Liver (tissue), 9 donors: ENCODE results near the gene SPATA13. TPM values are rescaled to one million over a fixed set of nuclear protein-coding genes. Genes with fewer than 3 reads are reported as not detected.

Source experiments
- DNase-seq: peaks from one replicate; pipeline ENCODE4 v3.0.0-alpha.2; 2017; ENCODE audit warnings: low spot score
- H3K27ac ChIP-seq, 2 donors: one replicate each; pipeline ENCODE4 v1.7.0; 2013; ENCODE audit warnings: inconsistent platforms in 2 of 2, low read length in 2 of 2, control low read depth in 1 of 2, low read depth in 1 of 2, mild to moderate bottlenecking in 1 of 2
- H3K27me3 ChIP-seq, 4 donors: one replicate each; pipeline versions ENCODE4 v1.6.1 to v1.7.0; 2013; ENCODE audit warnings: low read length in 3 of 4, inconsistent platforms in 1 of 4, mild to moderate bottlenecking in 1 of 4, moderate library complexity in 1 of 4; ENCODE audit not compliant: control insufficient read depth in 4 of 4, insufficient read depth in 4 of 4
- H3K36me3 ChIP-seq, 4 donors: one replicate each; pipeline versions ENCODE4 v1.6.1 to v1.7.0; 2013; ENCODE audit warnings: low read length in 3 of 4, mild to moderate bottlenecking in 3 of 4, low read depth in 1 of 4, moderate library complexity in 1 of 4; ENCODE audit not compliant: control insufficient read depth in 4 of 4, insufficient read depth in 3 of 4
- H3K4me1 ChIP-seq, 4 donors: one replicate each; pipeline versions ENCODE4 v1.6.1 to v1.7.0; 2013; ENCODE audit warnings: low read length in 3 of 4, mild to moderate bottlenecking in 3 of 4, moderate library complexity in 1 of 4; ENCODE audit not compliant: control insufficient read depth in 4 of 4, insufficient read depth in 4 of 4
- H3K4me3 ChIP-seq, 3 donors: one replicate each; pipeline versions ENCODE4 v1.6.1 to v1.7.0; 2013; ENCODE audit warnings: low read length in 3 of 3, control low read depth in 1 of 3, low read depth in 1 of 3, mild to moderate bottlenecking in 1 of 3
- H3K9ac ChIP-seq, 2 donors: one replicate each; pipeline ENCODE4 v1.7.0; 2013; ENCODE audit warnings: low read length in 2 of 2, mild to moderate bottlenecking in 2 of 2, moderate library complexity in 2 of 2, control low read depth in 1 of 2, low read depth in 1 of 2
- H3K9me3 ChIP-seq, 4 donors: one replicate each; pipeline versions ENCODE4 v1.6.1 to v1.7.0; 2013; ENCODE audit warnings: low read length in 3 of 4; ENCODE audit not compliant: control insufficient read depth in 4 of 4
- CTCF ChIP-seq: fragments of 150-350 bp; IDR thresholded peaks from 2 replicates; pipeline ENCODE4 v1.5.1; 2017; ENCODE audit warnings: improper control_type of control experiment, low read depth, low read length; ENCODE audit not compliant: missing input control
- EGR1 ChIP-seq, 2 donors: IDR thresholded peaks; 2 replicates each; pipeline ENCODE4 v1.6.1; 2016 to 2018; ENCODE audit warnings: antibody characterized with exemption in 2 of 2, low read depth in 2 of 2
- FOXA1 ChIP-seq: IDR thresholded peaks from 2 replicates; pipeline ENCODE4 v1.6.1; 2016; ENCODE audit warnings: antibody characterized with exemption
- GABPA ChIP-seq, 2 donors: IDR thresholded peaks in 1 of 2; conservative IDR thresholded peaks in 1 of 2; 2 replicates each; pipeline ENCODE4 v1.6.1; 2016; ENCODE audit warnings: antibody characterized with exemption in 2 of 2, mild to moderate bottlenecking in 1 of 2, moderate library complexity in 1 of 2
- HNF4A ChIP-seq, 2 donors: conservative IDR thresholded peaks; 2 replicates each; pipeline ENCODE4 v1.6.1; 2016; ENCODE audit warnings: antibody characterized with exemption in 2 of 2, mild to moderate bottlenecking in 2 of 2
- HNF4G ChIP-seq: IDR thresholded peaks from 2 replicates; pipeline ENCODE4 v1.6.1; 2016; ENCODE audit warnings: antibody characterized with exemption
- JUND ChIP-seq, 2 donors: IDR thresholded peaks; 2 replicates each; pipeline ENCODE4 v1.6.1; 2016; ENCODE audit warnings: antibody characterized with exemption in 2 of 2
- MAX ChIP-seq: IDR thresholded peaks from 2 replicates; pipeline ENCODE4 v1.6.1; 2016; ENCODE audit warnings: antibody characterized with exemption
- NR2F2 ChIP-seq: IDR thresholded peaks from 2 replicates; pipeline ENCODE4 v1.6.1; 2016; ENCODE audit warnings: antibody characterized with exemption
- RXRA ChIP-seq, 2 donors: IDR thresholded peaks; 2 replicates each; pipeline ENCODE4 v1.6.1; 2017 to 2018; ENCODE audit warnings: antibody characterized with exemption in 2 of 2, mild to moderate bottlenecking in 1 of 2
- SP1 ChIP-seq: IDR thresholded peaks from 2 replicates; pipeline ENCODE4 v1.6.1; 2018; ENCODE audit warnings: antibody characterized with exemption, mild to moderate bottlenecking
- TAF1 ChIP-seq: conservative IDR thresholded peaks from 2 replicates; pipeline ENCODE4 v1.6.1; 2016; ENCODE audit warnings: antibody characterized with exemption, mild to moderate bottlenecking
- YY1 ChIP-seq: IDR thresholded peaks from 2 replicates; pipeline ENCODE4 v1.6.1; 2016; ENCODE audit warnings: antibody characterized with exemption, mild to moderate bottlenecking
- WGBS: extraction: QIAGEN DNeasy Blood & Tissue Kit; methylation state at CpG from one replicate; pipeline ENCODE4 v1.1.7; 2013; 5-methylcytosine and 5-hydroxymethylcytosine counted together
- polyA plus RNA-seq, 2 donors: library from polyadenylated mRNA; stranded (reverse) in 1 of 2; unstranded in 1 of 2; fragments of 200-250 nt in 1 of 2; fragments of >200 nt in 1 of 2; fragmentation: Nextera tagmentation in 1 of 2; extraction: Ambion mirVana in 1 of 2; gene quantifications; one replicate each; pipeline versions ENCODE4 v1.2.1 to v1.2.3, GENCODE V29; 2013 to 2015
- total RNA-seq, 2 donors: library from RNA; depleted of rRNA; stranded (reverse); fragments of >200 nt; gene quantifications; one replicate each; pipeline ENCODE4 v1.2.3, GENCODE V29; 2014
- TF ChIP-seq, protein P1 (sequence below): IDR thresholded peaks from 2 replicates; pipeline ENCODE4 v1.6.1; 2016; ENCODE audit warnings: antibody characterized with exemption
- TF ChIP-seq, protein P2 (sequence below): IDR thresholded peaks from 2 replicates; pipeline ENCODE4 v1.6.1; 2016; ENCODE audit warnings: antibody characterized with exemption, mild to moderate bottlenecking
- TF ChIP-seq, protein P3 (sequence below): IDR thresholded peaks from 2 replicates; pipeline ENCODE4 v1.6.1; 2016; ENCODE audit warnings: antibody characterized with exemption
- donor health status: healthy.
- donor health status: healthy.
- donor health status: healthy.
- donor health status: healthy.
- donor health status: healthy.

Gene SPATA13
- total and polyA plus RNA-seq, 4 donors = 10.0 to 57.6 (median 20.4) TPM

GRCh38 chr13:24184882-24185281 lies 24.4 kb downstream of the SPATA13 start:
- Histone ChIP-seq H3K4me3 (peak overlapping the region; percentile 40 to 61 (median 54)), H3K36me3 (no peaks in the 10 kb centered on the region), H3K9me3 (no peaks in the 10 kb centered on the region), H3K9ac (peak overlapping the region; percentile 89 to 99), H3K27ac (peak overlapping the region; percentile 97 to 100), H3K4me1 (peaks cover 2 to 42% (median 20%) of the 10 kb centered on the region in 4 donors), H3K27me3 (no peaks in the 10 kb centered on the region)
- 40% methylated on average over 11 of the region's 11 CpGs for WGBS
- TF ChIP-seq EGR1 (IDR thresholded peaks at IDR 0.05; ENCODE audit: low read depth in 2 of 2) (no peak), GABPA (IDR thresholded peaks at IDR 0.05 in 1 of 2, conservative IDR thresholded peaks at IDR 0.05 in 1 of 2) (no peak), TAF1 (no peak), MAX (no peak), SP1 (no peak), YY1 (peak; percentile 2), RXRA (IDR thresholded peaks at IDR 0.05) (peak in 1 of 2 donors; percentile 2), HNF4G (no peak), HNF4A (conservative IDR thresholded peaks at IDR 0.05) (no peak), NR2F2 (no peak)
- TF ChIP-seq, protein P1, sequence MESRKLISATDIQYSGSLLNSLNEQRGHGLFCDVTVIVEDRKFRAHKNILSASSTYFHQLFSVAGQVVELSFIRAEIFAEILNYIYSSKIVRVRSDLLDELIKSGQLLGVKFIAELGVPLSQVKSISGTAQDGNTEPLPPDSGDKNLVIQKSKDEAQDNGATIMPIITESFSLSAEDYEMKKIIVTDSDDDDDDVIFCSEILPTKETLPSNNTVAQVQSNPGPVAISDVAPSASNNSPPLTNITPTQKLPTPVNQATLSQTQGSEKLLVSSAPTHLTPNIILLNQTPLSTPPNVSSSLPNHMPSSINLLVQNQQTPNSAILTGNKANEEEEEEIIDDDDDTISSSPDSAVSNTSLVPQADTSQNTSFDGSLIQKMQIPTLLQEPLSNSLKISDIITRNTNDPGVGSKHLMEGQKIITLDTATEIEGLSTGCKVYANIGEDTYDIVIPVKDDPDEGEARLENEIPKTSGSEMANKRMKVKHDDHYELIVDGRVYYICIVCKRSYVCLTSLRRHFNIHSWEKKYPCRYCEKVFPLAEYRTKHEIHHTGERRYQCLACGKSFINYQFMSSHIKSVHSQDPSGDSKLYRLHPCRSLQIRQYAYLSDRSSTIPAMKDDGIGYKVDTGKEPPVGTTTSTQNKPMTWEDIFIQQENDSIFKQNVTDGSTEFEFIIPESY = peak; percentile 10
- TF ChIP-seq, protein P2, sequence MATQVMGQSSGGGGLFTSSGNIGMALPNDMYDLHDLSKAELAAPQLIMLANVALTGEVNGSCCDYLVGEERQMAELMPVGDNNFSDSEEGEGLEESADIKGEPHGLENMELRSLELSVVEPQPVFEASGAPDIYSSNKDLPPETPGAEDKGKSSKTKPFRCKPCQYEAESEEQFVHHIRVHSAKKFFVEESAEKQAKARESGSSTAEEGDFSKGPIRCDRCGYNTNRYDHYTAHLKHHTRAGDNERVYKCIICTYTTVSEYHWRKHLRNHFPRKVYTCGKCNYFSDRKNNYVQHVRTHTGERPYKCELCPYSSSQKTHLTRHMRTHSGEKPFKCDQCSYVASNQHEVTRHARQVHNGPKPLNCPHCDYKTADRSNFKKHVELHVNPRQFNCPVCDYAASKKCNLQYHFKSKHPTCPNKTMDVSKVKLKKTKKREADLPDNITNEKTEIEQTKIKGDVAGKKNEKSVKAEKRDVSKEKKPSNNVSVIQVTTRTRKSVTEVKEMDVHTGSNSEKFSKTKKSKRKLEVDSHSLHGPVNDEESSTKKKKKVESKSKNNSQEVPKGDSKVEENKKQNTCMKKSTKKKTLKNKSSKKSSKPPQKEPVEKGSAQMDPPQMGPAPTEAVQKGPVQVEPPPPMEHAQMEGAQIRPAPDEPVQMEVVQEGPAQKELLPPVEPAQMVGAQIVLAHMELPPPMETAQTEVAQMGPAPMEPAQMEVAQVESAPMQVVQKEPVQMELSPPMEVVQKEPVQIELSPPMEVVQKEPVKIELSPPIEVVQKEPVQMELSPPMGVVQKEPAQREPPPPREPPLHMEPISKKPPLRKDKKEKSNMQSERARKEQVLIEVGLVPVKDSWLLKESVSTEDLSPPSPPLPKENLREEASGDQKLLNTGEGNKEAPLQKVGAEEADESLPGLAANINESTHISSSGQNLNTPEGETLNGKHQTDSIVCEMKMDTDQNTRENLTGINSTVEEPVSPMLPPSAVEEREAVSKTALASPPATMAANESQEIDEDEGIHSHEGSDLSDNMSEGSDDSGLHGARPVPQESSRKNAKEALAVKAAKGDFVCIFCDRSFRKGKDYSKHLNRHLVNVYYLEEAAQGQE = no peak
- TF ChIP-seq, protein P3, sequence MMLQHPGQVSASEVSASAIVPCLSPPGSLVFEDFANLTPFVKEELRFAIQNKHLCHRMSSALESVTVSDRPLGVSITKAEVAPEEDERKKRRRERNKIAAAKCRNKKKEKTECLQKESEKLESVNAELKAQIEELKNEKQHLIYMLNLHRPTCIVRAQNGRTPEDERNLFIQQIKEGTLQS = no peak
- no peak for DNase-seq

- Histone ChIP-seq H3K27ac (peak overlapping the region; percentile 97 to 100), H3K9me3 (no peaks in the 10 kb centered on the region), H3K9ac (peak overlapping the region in 1 of 2 donors; percentile 99), H3K36me3 (no peaks in the 10 kb centered on the region), H3K27me3 (no peaks in the 10 kb centered on the region), H3K4me1 (peaks cover 2 to 35% (median 15%) of the 10 kb centered on the region in 4 donors), H3K4me3 (no peak overlapping the region)
- WGBS = 74% methylated on average over 7 of the region's 7 CpGs
- DNase-seq = no peak
- TF ChIP-seq, protein P3 = no peak
- TF ChIP-seq, protein P1 = no peak
- TF ChIP-seq MAX (no peak), SP1 (no peak), JUND (IDR thresholded peaks at IDR 0.05) (no peak), RXRA (IDR thresholded peaks at IDR 0.05) (no peak), FOXA1 (no peak), YY1 (no peak), CTCF (no peak), HNF4G (no peak)
- TF ChIP-seq, protein P2 = no peak
Measured at GRCh38 chr13:24185591-24186232, 25.2 kb downstream of the SPATA13 start.
